PFSK-1 (cell line): Measurements from ENCODE around the gene CTIF.

ENCODE experiments used
- POLR2AphosphoS5 ChIP-seq: IDR thresholded peaks from 2 replicates; pipeline ENCODE4 v1.6.1; 2012; ENCODE audit warnings: low read depth, mild to moderate bottlenecking, control low read depth, low read length, moderate library complexity
- SIN3A ChIP-seq: IDR thresholded peaks from 2 replicates; pipeline ENCODE4 v1.6.1; 2012; ENCODE audit warnings: mild to moderate bottlenecking, low read length, moderate library complexity, borderline replicate concordance; ENCODE audit not compliant: insufficient read depth
- TAF1 ChIP-seq: IDR thresholded peaks from 2 replicates; pipeline ENCODE4 v1.6.1; 2012; ENCODE audit warnings: low read length, control low read depth, borderline replicate concordance; ENCODE audit not compliant: insufficient read depth
- TF ChIP-seq, protein P1 (sequence below), 2 experiments: IDR thresholded peaks; 2 replicates each; pipeline versions ENCODE4 v1.6.1 to v1.8.0; 2011 to 2012; ENCODE audit warnings: low read depth in 2 of 2, low read length in 2 of 2, control low read depth in 1 of 2, inconsistent platforms in 1 of 2, mild to moderate bottlenecking in 1 of 2, moderate library complexity in 1 of 2; ENCODE audit not compliant: insufficient read depth in 1 of 2

DNA sequence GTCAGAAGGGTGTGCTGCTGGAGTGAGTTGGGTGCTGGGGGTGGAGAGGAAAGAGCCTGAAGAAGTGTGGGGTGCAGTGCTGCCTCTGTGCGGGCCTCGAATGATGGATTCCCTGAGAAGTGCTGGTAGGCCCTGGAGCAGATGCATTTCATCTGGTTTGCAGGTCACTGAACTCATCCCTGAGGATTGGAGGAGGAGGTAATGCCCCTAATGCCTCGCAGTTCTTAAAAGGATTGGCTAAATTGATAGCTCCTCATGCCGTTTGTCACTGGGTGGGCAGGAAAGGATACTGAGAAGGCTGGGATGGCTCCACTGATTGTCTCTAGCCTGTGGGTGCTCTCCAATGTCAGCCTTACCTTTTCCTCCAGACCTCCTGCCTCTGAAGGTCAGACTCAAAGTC is 74.1 kb downstream of the CTIF start:
- TF ChIP-seq TAF1 (no peak), SIN3A (no peak), POLR2AphosphoS5 (no peak)
- TF ChIP-seq, protein P1, sequence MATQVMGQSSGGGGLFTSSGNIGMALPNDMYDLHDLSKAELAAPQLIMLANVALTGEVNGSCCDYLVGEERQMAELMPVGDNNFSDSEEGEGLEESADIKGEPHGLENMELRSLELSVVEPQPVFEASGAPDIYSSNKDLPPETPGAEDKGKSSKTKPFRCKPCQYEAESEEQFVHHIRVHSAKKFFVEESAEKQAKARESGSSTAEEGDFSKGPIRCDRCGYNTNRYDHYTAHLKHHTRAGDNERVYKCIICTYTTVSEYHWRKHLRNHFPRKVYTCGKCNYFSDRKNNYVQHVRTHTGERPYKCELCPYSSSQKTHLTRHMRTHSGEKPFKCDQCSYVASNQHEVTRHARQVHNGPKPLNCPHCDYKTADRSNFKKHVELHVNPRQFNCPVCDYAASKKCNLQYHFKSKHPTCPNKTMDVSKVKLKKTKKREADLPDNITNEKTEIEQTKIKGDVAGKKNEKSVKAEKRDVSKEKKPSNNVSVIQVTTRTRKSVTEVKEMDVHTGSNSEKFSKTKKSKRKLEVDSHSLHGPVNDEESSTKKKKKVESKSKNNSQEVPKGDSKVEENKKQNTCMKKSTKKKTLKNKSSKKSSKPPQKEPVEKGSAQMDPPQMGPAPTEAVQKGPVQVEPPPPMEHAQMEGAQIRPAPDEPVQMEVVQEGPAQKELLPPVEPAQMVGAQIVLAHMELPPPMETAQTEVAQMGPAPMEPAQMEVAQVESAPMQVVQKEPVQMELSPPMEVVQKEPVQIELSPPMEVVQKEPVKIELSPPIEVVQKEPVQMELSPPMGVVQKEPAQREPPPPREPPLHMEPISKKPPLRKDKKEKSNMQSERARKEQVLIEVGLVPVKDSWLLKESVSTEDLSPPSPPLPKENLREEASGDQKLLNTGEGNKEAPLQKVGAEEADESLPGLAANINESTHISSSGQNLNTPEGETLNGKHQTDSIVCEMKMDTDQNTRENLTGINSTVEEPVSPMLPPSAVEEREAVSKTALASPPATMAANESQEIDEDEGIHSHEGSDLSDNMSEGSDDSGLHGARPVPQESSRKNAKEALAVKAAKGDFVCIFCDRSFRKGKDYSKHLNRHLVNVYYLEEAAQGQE (IDR thresholded peaks at IDR 0.05; ENCODE audit: insufficient read depth in 1 of 2, low read depth in 2 of 2, low read length in 2 of 2): no peak
